Non-pigmented ciliary epithelial cell (primary cell): Measurements from ENCODE around the gene FSTL4.
"Not testable (repeated sequence)": the region's sequence is repeated elsewhere in the genome, so short reads cannot be mapped to it uniquely, and the experiment has no call there.

Experiments used
- DNase-seq: peaks from one replicate; pipeline ENCODE4 v3.0.0-alpha.2; 2010; ENCODE audit warnings: low read depth

The FSTL4 gene

GRCh38 chr5:133170756-133171387 lies 441.5 kb downstream of the FSTL4 start:
- DNase-seq = not testable (repeated sequence)

DNA sequence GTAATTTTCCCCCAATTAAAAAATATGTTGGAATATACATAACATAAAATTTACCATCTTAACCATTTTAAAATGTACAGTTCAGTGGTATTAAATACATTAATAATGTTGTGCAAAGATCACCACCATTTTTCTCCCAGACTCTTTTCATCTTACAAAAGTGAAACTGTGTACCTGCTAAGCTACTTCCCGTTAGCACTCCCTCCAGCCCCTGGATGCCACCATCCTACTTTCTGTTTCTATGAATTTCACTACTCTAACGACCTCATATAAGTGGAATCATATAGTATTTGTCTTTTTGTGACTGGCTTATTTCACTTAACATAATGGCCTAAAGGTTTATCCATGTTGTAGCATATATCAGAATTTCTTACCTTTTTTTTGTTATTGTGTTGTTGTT lies 447.6 kb downstream of the FSTL4 start:
- DNase-seq = no peak

- no peak for DNase-seq
These were observed 448.5 kb downstream of the FSTL4 start for GRCh38 chr5:133163839-133164238.

GRCh38 chr5:133159543-133159942 lies 452.8 kb downstream of the FSTL4 start:
- DNase-seq = no peak

- no peak for DNase-seq
These were observed 456.9 kb downstream of the FSTL4 start for GRCh38 chr5:133155326-133155969.

DNA sequence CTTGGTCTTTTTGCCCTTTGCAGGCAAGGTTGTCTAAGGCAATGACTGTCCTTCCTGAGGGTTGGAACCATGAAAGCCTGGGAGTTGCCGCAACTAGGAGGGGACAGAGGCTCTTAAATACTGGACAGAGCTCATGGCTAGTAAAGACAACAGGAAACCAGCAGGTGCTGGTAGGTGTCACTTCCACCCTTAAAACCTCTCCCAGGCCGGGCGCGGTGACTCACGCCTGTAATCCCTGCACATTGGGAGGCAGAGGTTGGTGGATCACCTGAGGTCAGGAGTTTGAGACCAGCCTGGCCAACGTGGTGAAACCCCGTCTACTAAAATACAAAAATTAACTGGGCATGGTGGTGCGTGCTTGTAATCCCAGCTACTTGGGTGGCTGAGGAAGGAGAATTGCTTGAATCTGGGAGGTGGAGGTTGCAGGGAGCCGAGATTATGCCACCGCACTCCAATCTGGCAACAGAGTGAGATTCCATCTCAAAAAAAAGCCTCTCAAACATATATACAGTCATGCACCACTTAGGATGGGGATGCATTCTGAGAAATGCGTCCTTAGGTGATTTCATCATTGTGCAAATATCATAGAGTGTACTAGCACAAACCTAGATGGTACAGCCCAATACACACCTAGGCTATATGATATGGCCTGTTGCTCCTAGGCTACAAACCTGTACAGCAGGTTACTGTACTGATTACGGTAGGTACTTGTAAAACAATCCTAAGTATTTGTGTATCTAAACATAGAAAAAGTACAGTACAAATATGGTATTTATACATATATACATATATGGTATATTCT lies 457.9 kb downstream of the FSTL4 start:
- DNase-seq = no peak

- no peak for DNase-seq
These were observed 461.3 kb downstream of the FSTL4 start for GRCh38 chr5:133150909-133151544.

- DNase-seq = no peak
These were observed 463.0 kb downstream of the FSTL4 start for GRCh38 chr5:133149345-133149744.

- peak; percentile 13 for DNase-seq
These were observed 464.4 kb downstream of the FSTL4 start for GRCh38 chr5:133147815-133148567.

DNA sequence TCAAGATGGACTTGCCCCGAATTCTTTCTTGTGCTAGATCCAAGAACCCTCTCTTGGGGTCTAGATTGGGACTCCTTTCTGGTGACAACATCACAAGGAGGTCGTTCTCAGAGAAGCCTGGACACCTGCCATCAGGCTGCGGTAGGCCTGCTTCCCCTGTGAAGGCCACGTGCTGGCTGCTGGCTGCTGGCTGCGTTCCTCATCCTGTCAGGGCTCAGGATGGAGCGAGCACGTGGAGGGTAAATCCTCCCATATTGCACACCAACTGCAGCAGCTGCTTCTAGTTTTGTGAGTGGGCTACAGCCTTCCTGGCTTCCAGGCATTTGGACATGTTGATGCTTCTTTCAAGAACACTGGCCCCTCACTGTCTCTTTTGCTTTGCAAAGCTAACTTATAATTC lies 464.9 kb downstream of the FSTL4 start:
- no peak for DNase-seq
